Astrocyte (in vitro differentiated cells and primary cell): ENCODE data around the gene SNX24.

Experiments used
- CTCF ChIP-seq: IDR thresholded peaks from 2 replicates; pipeline ENCODE4 v1.5.1; 2011; ENCODE audit warnings: low read depth, mild to moderate bottlenecking, inconsistent platforms, low read length, moderate library complexity; ENCODE audit not compliant: insufficient read depth
- EZH2 ChIP-seq: IDR thresholded peaks from 2 replicates; pipeline ENCODE4 v1.6.1; 2012; ENCODE audit warnings: mild to moderate bottlenecking, low read length, inconsistent platforms; ENCODE audit not compliant: insufficient read depth

GRCh38 chr5:122929001-122929400 is 83.6 kb downstream of the SNX24 start:
- TF ChIP-seq CTCF (no peak), EZH2 (no peak)
